ENCODE results near the gene MALL. TPM values are rescaled to one million over a fixed set of nuclear protein-coding genes. Genes with fewer than 3 reads are reported as not detected.

MALL gene
- total and polyA plus RNA-seq, 2 of the 8 experiments (the other 6 are each of a cell fraction or from before 2014, with no cell fraction given), result 3.9 to 8.0 TPM

DNA sequence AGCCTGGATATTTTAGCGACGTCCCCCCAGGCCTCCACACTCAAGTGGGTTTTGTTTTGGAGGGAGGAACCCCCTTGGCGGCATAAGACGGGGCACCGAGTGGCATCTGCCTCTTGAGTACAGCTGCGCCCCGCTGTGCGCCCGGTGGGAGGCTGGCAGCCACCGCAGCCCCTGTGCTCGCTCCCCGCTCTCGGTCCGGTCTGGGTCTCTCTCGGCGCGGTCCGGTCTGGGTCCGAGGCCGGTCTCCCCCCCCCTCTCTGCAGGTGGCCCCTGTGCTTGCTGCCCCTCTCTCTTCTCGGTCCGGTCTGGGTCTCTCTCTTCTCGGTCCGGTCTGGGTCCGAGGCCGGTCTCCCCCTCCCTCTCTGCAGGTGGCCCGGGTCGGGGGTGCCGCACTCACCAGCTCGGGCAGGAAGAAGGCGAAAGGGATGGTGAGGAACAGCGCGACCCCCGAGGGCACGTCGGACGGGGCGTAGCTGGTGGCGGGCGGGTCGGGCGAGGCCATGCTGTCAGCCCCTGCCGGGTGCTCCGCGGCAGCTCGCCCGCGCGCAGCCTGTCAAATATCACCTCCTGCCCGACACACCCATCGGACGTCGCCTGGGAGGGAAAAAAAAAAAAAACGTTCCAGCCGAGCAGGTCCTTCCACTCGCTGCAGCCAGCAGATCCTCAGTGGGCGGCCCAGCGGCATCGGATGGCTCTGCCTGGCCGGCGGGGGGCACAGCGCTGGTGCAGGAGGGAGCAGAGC lies at the start of gene MALL (continued):
- TF ChIP-seq, protein P1, sequence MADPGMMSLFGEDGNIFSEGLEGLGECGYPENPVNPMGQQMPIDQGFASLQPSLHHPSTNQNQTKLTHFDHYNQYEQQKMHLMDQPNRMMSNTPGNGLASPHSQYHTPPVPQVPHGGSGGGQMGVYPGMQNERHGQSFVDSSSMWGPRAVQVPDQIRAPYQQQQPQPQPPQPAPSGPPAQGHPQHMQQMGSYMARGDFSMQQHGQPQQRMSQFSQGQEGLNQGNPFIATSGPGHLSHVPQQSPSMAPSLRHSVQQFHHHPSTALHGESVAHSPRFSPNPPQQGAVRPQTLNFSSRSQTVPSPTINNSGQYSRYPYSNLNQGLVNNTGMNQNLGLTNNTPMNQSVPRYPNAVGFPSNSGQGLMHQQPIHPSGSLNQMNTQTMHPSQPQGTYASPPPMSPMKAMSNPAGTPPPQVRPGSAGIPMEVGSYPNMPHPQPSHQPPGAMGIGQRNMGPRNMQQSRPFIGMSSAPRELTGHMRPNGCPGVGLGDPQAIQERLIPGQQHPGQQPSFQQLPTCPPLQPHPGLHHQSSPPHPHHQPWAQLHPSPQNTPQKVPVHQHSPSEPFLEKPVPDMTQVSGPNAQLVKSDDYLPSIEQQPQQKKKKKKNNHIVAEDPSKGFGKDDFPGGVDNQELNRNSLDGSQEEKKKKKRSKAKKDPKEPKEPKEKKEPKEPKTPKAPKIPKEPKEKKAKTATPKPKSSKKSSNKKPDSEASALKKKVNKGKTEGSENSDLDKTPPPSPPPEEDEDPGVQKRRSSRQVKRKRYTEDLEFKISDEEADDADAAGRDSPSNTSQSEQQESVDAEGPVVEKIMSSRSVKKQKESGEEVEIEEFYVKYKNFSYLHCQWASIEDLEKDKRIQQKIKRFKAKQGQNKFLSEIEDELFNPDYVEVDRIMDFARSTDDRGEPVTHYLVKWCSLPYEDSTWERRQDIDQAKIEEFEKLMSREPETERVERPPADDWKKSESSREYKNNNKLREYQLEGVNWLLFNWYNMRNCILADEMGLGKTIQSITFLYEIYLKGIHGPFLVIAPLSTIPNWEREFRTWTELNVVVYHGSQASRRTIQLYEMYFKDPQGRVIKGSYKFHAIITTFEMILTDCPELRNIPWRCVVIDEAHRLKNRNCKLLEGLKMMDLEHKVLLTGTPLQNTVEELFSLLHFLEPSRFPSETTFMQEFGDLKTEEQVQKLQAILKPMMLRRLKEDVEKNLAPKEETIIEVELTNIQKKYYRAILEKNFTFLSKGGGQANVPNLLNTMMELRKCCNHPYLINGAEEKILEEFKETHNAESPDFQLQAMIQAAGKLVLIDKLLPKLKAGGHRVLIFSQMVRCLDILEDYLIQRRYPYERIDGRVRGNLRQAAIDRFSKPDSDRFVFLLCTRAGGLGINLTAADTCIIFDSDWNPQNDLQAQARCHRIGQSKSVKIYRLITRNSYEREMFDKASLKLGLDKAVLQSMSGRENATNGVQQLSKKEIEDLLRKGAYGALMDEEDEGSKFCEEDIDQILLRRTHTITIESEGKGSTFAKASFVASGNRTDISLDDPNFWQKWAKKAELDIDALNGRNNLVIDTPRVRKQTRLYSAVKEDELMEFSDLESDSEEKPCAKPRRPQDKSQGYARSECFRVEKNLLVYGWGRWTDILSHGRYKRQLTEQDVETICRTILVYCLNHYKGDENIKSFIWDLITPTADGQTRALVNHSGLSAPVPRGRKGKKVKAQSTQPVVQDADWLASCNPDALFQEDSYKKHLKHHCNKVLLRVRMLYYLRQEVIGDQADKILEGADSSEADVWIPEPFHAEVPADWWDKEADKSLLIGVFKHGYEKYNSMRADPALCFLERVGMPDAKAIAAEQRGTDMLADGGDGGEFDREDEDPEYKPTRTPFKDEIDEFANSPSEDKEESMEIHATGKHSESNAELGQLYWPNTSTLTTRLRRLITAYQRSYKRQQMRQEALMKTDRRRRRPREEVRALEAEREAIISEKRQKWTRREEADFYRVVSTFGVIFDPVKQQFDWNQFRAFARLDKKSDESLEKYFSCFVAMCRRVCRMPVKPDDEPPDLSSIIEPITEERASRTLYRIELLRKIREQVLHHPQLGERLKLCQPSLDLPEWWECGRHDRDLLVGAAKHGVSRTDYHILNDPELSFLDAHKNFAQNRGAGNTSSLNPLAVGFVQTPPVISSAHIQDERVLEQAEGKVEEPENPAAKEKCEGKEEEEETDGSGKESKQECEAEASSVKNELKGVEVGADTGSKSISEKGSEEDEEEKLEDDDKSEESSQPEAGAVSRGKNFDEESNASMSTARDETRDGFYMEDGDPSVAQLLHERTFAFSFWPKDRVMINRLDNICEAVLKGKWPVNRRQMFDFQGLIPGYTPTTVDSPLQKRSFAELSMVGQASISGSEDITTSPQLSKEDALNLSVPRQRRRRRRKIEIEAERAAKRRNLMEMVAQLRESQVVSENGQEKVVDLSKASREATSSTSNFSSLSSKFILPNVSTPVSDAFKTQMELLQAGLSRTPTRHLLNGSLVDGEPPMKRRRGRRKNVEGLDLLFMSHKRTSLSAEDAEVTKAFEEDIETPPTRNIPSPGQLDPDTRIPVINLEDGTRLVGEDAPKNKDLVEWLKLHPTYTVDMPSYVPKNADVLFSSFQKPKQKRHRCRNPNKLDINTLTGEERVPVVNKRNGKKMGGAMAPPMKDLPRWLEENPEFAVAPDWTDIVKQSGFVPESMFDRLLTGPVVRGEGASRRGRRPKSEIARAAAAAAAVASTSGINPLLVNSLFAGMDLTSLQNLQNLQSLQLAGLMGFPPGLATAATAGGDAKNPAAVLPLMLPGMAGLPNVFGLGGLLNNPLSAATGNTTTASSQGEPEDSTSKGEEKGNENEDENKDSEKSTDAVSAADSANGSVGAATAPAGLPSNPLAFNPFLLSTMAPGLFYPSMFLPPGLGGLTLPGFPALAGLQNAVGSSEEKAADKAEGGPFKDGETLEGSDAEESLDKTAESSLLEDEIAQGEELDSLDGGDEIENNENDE (IDR thresholded peaks at IDR 0.05; ENCODE audit: insufficient replicate concordance, low read length), result no peak
- no peak for TF ChIP-seq ATF3 (IDR thresholded peaks at IDR 0.05; ENCODE audit: insufficient read depth, low read depth, low read length)
- no peak for TF ChIP-seq BCL11A (IDR thresholded peaks at IDR 0.05; ENCODE audit: low read depth in 2 of 2, low read length in 2 of 2)
- no peak for TF ChIP-seq CHD2 (IDR thresholded peaks at IDR 0.05; ENCODE audit: low read length)
- TF ChIP-seq E2F6 (IDR thresholded peaks at IDR 0.05), result peak; percentile 53
- TF ChIP-seq ZNF274 (IDR thresholded peaks at IDR 0.05; ENCODE audit: borderline replicate concordance, extremely low read depth, low read length), result no peak
- TF ChIP-seq HDAC2 (IDR thresholded peaks at IDR 0.05; ENCODE audit: borderline replicate concordance in 1 of 2, low read depth in 2 of 2, low read length in 2 of 2), result no peak
- TF ChIP-seq MAFK (IDR thresholded peaks at IDR 0.05; ENCODE audit: low read depth, low read length), result no peak
